Measurements from ENCODE around the gene XAB2.

The XAB2 gene

GRCh38 chr19:7590256-7590655, 39.1 kb downstream of the XAB2 start:
- Histone ChIP-seq H3K36me3 (replicated peaks; ENCODE audit: insufficient read depth, low read length) (no peaks in the 10 kb centered on the region), H3K4me2 (ENCODE audit: low read depth, low read length) (no peak overlapping the region), H3K4me1 (ENCODE audit: low read length) (no peaks in the 10 kb centered on the region), H3F3A (ENCODE audit: insufficient read depth, low read length) (no peaks in the 10 kb centered on the region), H3K27me3 (replicated peaks; ENCODE audit: insufficient read depth, low read length) (peaks cover 93% of the 10 kb centered on the region), H3K79me2 (ENCODE audit: low read length) (no peaks in the 10 kb centered on the region), H3K9me3 (replicated peaks; ENCODE audit: insufficient read depth, low read length) (no peaks in the 10 kb centered on the region), H4K20me1 (ENCODE audit: insufficient read depth, low read length) (no peaks in the 10 kb centered on the region), H3K9me2 (replicated peaks; ENCODE audit: insufficient read depth, low read length) (no peaks in the 10 kb centered on the region), H2AFZ (ENCODE audit: low read length) (no peak overlapping the region), H3K9ac (ENCODE audit: low read length) (no peak overlapping the region), H3K4me3 (ENCODE audit: low read length) (no peak overlapping the region), H3K27ac (ENCODE audit: low read length) (no peak overlapping the region)
- TF ChIP-seq EZH2phosphoT487 (IDR thresholded peaks at IDR 0.05; ENCODE audit: low read length) = no peak
- DNase-seq = no peak

- no peak overlapping the region for H3K27ac ChIP-seq (ENCODE audit: low read length)
- no peaks in the 10 kb centered on the region for H3K36me3 ChIP-seq (replicated peaks; ENCODE audit: insufficient read depth, low read length)
- H3K9ac ChIP-seq (ENCODE audit: low read length) = no peak overlapping the region
- no peaks in the 10 kb centered on the region for H3F3A ChIP-seq (ENCODE audit: insufficient read depth, low read length)
- no peak overlapping the region for H2AFZ ChIP-seq (ENCODE audit: low read length)
- TF ChIP-seq EZH2 (optimal IDR thresholded peaks at IDR 0.05; ENCODE audit: low read depth, low read length) (no peak), CTCF (IDR thresholded peaks at IDR 0.05; ENCODE audit: low read length) (no peak), EZH2phosphoT487 (IDR thresholded peaks at IDR 0.05; ENCODE audit: low read length) (no peak)
- H3K4me1 ChIP-seq (ENCODE audit: low read length) = no peaks in the 10 kb centered on the region
- no peaks in the 10 kb centered on the region for H3K9me3 ChIP-seq (replicated peaks; ENCODE audit: insufficient read depth, low read length)
- H3K4me3 ChIP-seq (ENCODE audit: low read length) = no peak overlapping the region
- no peak for DNase-seq
- H3K9me2 ChIP-seq (replicated peaks; ENCODE audit: insufficient read depth, low read length) = no peaks in the 10 kb centered on the region
- H3K27me3 ChIP-seq (replicated peaks; ENCODE audit: insufficient read depth, low read length) = peaks cover 93% of the 10 kb centered on the region
- no peaks in the 10 kb centered on the region for H3K79me2 ChIP-seq (ENCODE audit: low read length)
- H4K20me1 ChIP-seq (ENCODE audit: insufficient read depth, low read length) = no peaks in the 10 kb centered on the region
- H3K4me2 ChIP-seq (ENCODE audit: low read depth, low read length) = no peak overlapping the region
These were observed 39.5 kb downstream of the XAB2 start for GRCh38 chr19:7589822-7590221.

GRCh38 chr19:7582446-7582845, 46.9 kb downstream of the XAB2 start:
- no peaks in the 10 kb centered on the region for H3K9me2 ChIP-seq (replicated peaks; ENCODE audit: insufficient read depth, low read length)
- no peak overlapping the region for H3K4me2 ChIP-seq (ENCODE audit: low read depth, low read length)
- no peaks in the 10 kb centered on the region for H4K20me1 ChIP-seq (ENCODE audit: insufficient read depth, low read length)
- H3F3A ChIP-seq (ENCODE audit: insufficient read depth, low read length) = no peaks in the 10 kb centered on the region
- peaks cover 92% of the 10 kb centered on the region for H3K27me3 ChIP-seq (replicated peaks; ENCODE audit: insufficient read depth, low read length)
- H3K9ac ChIP-seq (ENCODE audit: low read length) = no peak overlapping the region
- no peaks in the 10 kb centered on the region for H3K9me3 ChIP-seq (replicated peaks; ENCODE audit: insufficient read depth, low read length)
- no peak overlapping the region for H2AFZ ChIP-seq (ENCODE audit: low read length)
- no peaks in the 10 kb centered on the region for H3K79me2 ChIP-seq (ENCODE audit: low read length)
- no peaks in the 10 kb centered on the region for H3K4me1 ChIP-seq (ENCODE audit: low read length)
- H3K4me3 ChIP-seq (ENCODE audit: low read length) = no peak overlapping the region
- no peaks in the 10 kb centered on the region for H3K36me3 ChIP-seq (replicated peaks; ENCODE audit: insufficient read depth, low read length)
- DNase-seq = no peak
- TF ChIP-seq EZH2phosphoT487 (IDR thresholded peaks at IDR 0.05; ENCODE audit: low read length) (no peak), CTCF (IDR thresholded peaks at IDR 0.05; ENCODE audit: low read length) (no peak), EZH2 (optimal IDR thresholded peaks at IDR 0.05; ENCODE audit: low read depth, low read length) (no peak)
- H3K27ac ChIP-seq (ENCODE audit: low read length) = no peak overlapping the region

GRCh38 chr19:7579182-7579581, 50.2 kb downstream of the XAB2 start:
- H3K79me2 ChIP-seq (ENCODE audit: low read length) = no peaks in the 10 kb centered on the region
- H3F3A ChIP-seq (ENCODE audit: insufficient read depth, low read length) = no peaks in the 10 kb centered on the region
- no peak for DNase-seq
- no peaks in the 10 kb centered on the region for H3K4me1 ChIP-seq (ENCODE audit: low read length)
- H3K36me3 ChIP-seq (replicated peaks; ENCODE audit: insufficient read depth, low read length) = no peaks in the 10 kb centered on the region
- H3K9ac ChIP-seq (ENCODE audit: low read length) = no peak overlapping the region
- H3K4me2 ChIP-seq (ENCODE audit: low read depth, low read length) = no peak overlapping the region
- H4K20me1 ChIP-seq (ENCODE audit: insufficient read depth, low read length) = no peaks in the 10 kb centered on the region
- no peak for TF ChIP-seq CTCF (IDR thresholded peaks at IDR 0.05; ENCODE audit: low read length)
- TF ChIP-seq EZH2phosphoT487 (IDR thresholded peaks at IDR 0.05; ENCODE audit: low read length) = no peak
- no peak for TF ChIP-seq EZH2 (optimal IDR thresholded peaks at IDR 0.05; ENCODE audit: low read depth, low read length)
- no peak overlapping the region for H3K4me3 ChIP-seq (ENCODE audit: low read length)
- no peak overlapping the region for H3K27ac ChIP-seq (ENCODE audit: low read length)
- H3K9me3 ChIP-seq (replicated peaks; ENCODE audit: insufficient read depth, low read length) = no peaks in the 10 kb centered on the region
- H3K27me3 ChIP-seq (replicated peaks; ENCODE audit: insufficient read depth, low read length) = peaks cover 89% of the 10 kb centered on the region
- H3K9me2 ChIP-seq (replicated peaks; ENCODE audit: insufficient read depth, low read length) = no peaks in the 10 kb centered on the region
- no peak overlapping the region for H2AFZ ChIP-seq (ENCODE audit: low read length)
